Measurements from ENCODE around the gene MAP1LC3B. TPM values are rescaled to one million over a fixed set of nuclear protein-coding genes. Genes with fewer than 3 reads are reported as not detected.

MAP1LC3B gene
- total RNA-seq, result 43.2 and 45.1 TPM in 2 replicates

DNA sequence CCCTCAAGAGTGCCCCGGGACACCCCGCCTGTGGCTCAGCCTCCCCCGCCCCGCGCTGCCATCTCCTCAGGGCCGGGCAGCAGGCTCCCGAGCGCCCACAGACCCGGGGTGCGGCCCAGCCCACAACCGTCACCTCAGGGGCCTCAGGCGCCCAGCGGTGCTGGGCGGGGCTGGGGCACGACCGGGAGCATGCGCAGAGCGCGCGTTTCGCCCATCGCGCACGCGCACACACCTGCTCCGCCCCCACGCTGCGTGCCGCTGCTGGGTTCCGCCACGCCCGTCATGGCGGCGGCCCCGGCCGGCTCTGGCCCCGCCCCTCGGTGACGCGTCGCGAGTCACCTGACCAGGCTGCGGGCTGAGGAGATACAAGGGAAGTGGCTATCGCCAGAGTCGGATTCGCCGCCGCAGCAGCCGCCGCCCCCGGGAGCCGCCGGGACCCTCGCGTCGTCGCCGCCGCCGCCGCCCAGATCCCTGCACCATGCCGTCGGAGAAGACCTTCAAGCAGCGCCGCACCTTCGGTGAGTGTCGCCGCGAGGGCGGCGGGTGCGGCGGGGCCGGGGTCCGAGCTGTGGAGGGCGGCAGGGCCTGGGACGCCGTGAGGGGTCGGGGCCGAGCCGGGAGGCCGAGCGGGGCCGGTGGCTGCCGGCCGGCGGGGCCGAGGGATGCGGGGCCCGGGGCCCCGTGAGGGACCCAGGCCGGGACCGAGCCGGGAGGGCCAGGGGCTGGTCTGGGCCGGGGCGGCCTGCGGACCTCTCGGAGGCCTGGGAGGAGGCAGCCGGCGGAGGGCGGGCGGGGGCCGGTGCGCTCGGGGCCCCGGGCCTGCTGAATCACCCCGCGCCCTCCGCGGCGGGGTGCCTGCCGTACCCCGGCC lies at the start of gene MAP1LC3B:
TSS of gene MAP1LC3B (plus strand) at position 387 of the 871 bp plus-strand sequence. CDS start at position 479, 92 bp downstream.
- intact Hi-C loops (cut with micrococcal nuclease), result loop anchor here (1.0 to 10.0 kb wide), 6 partner anchors 8 to 559 kb away; partner anchors contain the start of genes BANP, C16orf95, KLHDC4 and ZCCHC14

DNA sequence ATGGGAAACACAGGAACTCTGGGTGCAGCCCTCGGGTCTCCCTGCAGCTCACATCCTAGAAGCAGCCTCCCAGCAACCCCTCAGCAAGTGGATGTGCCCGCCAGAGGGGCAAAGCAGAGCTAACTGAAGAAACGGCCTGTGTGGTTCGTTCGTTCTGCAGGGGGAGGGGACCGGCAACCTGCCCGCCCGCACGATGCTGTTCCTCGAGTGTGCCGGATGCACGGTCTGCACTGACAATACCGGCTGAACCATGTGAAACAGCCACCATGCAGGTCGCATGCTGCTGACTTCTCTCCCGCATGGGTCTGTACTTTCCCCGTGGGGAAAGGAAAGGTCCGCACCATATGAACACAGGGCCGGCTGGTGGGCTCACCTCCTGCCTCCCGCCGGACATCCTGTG lies 49.6 kb upstream of the MAP1LC3B start:
- intact Hi-C loops (cut with micrococcal nuclease), result no loop called here

DNA sequence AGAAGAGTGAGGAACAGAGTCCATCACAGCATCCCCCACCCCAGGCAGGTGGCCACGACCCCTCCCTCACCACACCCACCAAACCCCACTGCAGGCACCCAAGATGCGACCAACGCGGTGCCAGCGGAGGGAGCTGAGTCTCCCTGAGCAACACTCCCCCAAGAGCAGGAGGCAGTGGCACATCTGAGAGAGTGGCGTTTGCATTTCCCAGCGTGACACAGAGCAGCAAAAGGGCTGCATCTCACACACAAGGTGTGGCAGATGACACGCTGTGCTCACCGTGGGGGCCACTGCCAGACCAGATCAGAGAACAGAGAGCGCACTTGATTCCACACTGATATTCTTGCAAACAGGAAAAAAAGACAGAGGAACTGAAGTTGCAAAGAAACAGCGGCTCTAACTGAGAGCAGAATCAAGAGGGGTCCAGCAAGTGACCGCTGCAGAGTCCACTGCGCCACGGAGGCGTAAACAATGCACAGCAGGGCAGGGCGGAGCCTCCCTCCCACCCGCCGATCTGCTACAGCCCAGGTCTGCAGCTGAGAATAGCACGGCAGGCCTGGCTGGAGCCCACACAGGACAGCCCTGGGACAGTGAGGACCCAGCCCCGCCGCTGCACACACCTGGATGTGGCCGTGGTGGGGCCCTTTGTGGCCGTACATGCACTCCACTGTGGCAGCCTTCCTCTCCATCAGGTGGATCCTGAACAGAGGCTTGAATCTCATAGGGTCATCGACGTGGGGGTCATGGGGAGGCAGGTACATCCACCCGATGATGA lies 49.0 kb upstream of the MAP1LC3B start:
- intact Hi-C loops (cut with micrococcal nuclease), result no loop called here

DNA sequence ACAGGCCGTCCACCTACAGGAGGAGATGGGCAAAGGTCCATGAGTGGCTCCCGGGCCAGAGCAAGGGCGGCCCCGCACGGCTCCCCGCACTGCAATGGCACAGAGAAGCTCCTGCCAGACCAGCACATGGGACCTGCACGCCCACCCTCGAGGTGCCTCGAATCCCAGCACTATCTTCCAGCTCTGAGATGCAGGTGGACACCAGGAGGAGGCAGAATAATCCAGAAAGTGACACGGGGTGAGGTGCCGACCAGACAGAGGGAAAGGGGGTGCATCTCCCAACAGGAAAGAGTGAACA lies 48.4 kb upstream of the MAP1LC3B start:
- intact Hi-C loops (cut with micrococcal nuclease), result no loop called here

DNA sequence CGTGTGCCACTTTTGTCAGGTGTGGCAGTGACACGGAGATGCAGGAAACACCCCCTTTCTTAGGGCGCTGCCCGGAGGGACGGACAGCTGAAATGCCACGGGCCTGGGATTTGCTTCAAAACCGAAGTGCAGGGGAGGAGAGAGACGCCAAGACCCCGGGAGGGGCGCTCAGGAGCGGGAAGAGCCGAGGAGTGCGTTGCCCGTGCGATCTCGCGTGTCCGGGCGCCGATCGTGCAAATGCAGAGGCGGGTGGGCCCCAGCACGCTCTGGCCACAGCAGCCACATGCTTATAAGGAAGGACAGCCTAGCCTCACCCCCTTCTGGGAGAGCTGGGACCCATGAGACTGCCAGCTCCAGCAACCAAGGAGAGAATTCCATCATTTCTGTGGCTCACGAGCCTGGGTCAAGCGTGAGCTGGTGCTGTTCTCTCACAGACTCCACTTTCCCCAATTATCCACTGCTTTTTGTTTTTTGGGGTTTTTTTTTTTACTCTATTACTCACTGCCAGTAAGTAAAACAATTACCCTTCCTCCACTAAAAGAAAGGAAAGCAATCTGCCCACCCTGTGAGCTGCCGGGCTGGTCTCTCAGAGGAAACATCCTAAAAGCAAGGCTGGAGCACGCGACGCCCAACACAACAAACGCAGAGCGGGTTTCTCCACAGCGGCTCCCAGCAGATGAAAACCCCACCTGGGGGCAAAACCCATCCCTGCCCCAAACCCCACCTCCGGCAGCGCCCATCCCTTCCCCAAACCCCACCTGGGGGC lies 47.8 kb upstream of the MAP1LC3B start:
- intact Hi-C loops (cut with micrococcal nuclease), result no loop called here

DNA sequence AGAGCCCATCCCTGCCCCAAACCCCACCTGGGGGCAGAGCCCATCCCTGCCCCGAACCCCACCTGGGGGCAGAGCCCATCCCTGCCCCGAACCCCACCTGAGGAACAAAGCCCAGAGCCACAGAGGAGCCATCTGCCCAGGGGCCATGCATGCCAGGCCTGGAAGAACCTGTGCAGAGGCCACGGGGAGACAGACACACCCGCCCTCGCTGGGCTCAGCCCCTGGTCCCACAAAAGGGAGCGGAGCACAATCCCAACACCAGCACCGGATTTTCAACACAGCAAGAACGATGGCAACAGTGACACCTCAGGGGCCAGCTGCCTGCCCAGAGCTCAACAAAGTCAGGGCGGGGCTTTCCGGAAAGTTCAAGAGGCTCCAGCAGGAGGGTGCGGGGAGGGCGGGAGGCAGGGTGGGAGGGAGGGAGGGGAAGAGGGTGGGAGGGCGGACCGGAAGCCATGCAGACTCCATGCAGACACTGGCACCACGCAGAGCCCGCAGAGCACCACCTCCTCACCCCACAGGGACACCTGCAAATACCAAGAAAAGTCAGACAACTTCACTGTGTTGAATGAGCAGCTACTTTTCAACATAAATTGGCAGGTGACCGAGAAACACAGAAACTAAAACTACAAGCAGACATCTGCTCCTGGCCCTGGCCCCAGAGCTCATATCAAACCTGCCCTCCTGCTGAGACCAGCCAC lies 47.1 kb upstream of the MAP1LC3B start:
- intact Hi-C loops (cut with micrococcal nuclease), result loop anchor here (5.0 kb wide), 1 partner anchor 37 kb away; the partner anchor contains the start of gene FBXO31

DNA sequence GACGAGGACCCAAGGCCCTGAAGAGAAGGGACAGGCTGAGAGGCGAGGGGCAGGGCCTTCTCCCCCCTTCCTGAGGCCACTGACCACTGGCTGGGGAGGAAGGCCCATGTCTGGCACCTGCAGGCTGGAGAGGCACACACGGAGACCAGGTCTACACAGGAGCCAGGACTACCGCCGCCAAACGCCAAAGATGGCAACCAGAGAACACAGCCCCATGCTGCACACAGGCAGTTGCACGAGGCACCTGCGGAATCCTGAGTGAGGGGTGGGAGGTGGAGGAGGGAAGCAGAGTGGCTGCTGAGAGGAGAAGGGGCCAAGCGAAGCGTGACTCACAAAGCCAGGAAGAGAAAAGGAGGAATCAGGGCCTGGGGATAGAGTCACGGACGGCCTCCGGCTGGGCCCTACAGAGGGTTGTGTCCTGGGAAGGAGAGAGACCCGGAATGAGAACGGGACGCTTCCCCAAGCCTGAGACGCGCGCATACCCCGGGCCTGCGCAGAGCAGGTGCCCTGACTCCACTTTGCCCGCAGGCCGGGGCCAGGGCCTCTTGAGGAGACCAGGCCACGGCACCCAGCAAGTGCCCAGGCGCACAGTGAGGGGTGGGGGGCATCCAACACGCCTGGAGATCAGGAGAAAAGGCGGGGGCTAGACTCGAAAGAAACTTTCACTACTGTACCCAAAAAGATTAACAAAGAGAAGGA lies 46.3 kb upstream of the MAP1LC3B start:
- intact Hi-C loops (cut with micrococcal nuclease), result loop anchor here (5.0 kb wide), 1 partner anchor 36 kb away; the partner anchor contains the start of gene FBXO31

DNA sequence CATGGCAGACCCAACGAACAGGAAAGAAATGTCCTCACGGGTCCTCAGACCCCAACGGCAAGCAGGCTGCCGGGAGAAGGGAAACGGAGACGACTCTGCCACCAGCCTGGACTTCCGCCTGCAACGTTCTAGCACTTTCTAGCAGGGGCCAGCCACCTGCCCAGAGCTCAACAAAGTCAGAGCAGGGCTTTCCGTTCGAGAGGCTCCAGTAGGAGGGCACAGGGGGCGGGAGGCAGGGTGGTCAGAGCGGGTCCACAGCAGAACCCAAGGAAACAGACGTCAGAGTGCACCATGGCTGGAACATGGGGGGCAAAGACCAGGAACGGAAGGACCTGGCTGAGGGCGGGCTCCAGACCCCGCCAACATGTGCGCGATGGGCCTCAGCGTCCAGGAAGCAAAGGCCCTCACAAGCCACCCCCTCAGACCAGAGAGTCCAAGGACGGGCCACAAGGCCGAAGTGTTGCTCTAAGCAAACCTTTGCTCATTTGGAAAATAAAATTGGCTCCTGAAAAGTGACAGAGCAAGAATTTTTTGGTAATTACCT lies 45.5 kb upstream of the MAP1LC3B start:
- intact Hi-C loops (cut with micrococcal nuclease), result loop anchor here (5.0 kb wide), 1 partner anchor 36 kb away; the partner anchor contains the start of gene FBXO31

DNA sequence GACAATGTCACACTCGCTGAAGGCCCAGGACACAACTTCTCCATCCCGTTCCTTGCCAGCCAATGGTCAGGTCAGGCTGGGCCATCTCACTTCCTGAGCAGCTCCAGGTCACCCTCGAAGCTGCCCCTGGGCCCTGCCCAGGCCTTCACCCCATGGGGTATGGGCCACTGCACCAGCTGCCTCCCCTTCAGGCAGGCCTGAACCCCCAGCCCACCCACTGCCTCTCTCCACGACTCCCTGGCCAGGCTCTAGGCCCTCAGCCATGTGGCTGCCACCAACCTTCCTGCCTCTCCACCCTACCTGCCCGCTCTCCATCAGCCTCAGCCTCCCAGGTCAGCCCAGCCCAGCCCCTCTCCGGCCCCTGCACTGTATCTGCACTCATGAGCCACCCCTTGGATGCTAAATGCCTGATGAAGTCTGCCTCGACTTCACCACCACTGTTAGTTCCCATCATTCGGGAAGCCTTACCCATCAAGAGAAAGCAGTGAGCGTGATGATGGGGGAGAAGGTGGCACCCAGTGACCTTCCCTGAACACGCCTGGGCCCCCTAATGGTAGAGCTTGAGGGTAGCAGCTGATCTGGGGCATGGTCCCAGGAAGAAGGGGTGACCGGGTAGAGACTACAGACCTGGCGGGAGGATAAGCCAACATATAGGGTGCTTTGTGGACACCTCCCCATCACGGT lies 44.1 kb upstream of the MAP1LC3B start:
- intact Hi-C loops (cut with micrococcal nuclease), result loop anchor here (5.0 kb wide), 1 partner anchor 34 kb away; the partner anchor contains the start of gene FBXO31

DNA sequence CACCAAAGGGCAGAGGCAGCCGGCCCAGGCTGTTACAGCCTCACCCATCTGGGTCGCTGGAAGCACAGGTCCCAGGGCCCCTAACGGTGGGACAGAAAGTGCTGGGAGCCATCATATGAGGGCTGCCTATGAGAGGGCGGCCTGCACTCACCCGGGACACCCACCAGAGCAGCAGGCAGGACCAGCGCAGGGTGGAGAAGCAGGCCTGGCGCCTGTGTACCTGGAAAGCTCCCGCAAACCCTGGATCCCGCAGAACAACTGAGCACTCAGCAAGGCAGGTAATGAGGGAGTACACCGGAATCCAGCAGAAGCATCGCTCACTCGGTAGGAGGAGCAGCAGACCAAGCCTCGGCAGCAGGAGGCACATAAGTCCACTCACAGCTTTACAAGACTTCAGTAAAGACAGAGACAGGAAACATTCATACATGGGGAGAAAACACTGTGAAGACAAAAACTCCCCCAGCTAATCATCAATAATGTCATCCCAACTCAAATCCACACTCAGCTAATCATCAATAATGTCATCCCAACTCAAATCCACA lies 43.4 kb upstream of the MAP1LC3B start:
- intact Hi-C loops (cut with micrococcal nuclease), result loop anchor here (5.0 kb wide), 1 partner anchor 34 kb away; the partner anchor contains the start of gene FBXO31

DNA sequence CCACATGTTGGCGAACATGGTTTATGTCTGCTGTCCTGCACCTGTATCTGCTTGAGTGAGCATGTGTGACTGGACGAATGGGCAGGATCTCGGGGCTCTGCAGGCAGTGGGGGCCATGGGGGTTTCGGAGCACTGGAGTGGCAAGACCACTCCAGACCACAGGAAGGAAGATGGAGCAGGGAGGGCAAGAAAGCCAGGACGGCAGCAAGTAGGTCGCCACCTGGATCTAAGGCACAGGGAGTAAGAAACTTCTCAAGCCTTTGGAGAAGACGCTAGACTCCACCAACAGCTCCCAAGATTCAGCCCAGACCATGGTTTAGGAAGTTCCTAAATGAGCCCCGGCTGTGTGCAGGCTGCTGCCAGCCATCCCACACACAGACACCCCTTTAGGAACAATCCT lies 42.1 kb upstream of the MAP1LC3B start:
- intact Hi-C loops (cut with micrococcal nuclease), result no loop called here

DNA sequence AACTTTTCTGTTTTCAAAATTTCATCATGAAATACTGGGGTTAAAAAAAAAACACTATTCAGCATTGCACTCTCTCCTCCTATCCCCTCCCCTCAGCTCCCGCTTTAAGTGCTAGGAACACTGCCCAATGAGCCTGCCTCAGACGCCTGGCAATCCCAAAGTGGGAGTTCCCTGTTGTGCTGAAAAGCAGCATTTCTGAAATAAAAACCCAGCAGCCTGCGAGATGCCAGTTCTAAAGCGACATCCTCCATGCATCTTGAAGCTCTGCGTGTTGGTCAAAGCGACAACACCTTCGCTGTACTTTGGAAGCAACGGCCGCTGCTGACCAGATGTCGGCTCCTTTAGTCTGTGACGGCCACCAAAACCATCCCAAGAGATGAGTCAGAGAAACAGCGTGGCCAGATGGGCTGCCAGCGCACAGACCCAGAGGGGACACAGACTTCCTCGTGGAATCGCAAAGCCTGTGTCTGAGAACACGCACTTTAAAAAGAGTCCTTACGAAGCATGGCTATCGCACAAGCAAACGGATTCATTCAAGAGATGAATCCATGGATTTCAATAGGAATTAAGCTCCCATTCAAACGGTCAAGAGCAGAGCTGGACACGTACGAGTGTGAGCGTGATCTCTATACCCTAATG lies 41.3 kb upstream of the MAP1LC3B start:
- intact Hi-C loops (cut with micrococcal nuclease), result no loop called here

DNA sequence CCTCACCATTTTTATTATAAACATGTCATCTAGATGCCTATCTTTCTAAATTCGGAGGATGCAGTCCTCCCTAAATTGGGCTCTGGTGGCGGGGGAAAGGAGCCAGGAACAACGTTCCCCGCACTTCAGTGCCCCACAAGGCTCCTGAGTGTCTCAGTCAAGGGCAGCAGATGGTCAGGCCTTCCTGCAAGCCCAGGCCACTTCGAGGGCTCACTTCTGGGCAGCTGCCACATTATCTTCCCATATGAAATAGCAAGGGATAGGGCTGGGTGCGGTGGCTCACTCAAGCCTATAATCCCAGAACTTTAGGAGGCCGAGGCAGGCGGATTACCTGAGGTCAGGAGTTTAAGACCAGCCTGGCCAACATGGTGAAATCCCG lies 40.8 kb upstream of the MAP1LC3B start:
- intact Hi-C loops (cut with micrococcal nuclease), result no loop called here

DNA sequence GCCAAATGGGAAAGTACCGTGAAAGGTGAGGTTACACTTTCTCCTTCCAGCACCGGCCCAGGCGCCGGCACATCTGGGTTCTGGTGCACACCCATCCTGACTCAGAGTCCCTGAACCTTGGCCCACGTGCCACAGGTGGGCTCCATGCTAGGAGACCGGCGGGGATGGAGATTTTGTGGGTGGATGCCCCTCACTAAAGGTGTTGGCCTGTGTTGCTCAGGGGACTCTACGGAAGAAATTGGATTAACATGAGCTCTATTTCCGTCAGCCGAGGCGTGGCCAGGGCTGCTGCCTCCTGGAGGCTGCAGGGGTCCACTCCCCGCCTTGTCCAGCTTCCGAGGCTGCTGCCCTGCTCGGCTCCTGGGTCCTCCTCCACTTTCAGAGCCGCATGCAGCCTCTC lies 39.3 kb upstream of the MAP1LC3B start:
- intact Hi-C loops (cut with micrococcal nuclease), result no loop called here

DNA sequence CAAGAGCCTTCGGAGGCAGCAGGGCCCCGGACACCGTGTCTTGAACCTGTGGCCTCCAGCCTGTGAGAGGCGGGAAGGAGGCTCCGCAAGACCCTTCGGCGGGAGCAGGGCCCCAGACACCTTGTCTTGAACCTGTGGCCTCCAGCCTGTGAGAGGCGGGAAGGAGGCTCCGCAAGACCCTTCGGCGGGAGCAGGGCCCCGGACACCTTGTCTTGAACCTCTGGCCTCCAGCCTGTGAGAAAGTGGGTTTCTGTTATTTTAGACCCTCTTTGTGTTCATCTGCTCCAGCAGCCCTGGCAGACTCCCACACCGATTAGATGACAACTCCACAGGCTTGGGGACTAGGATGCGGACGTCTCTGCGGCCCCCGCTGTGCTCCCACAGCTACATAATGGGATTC lies 38.5 kb upstream of the MAP1LC3B start:
- intact Hi-C loops (cut with micrococcal nuclease), result no loop called here

DNA sequence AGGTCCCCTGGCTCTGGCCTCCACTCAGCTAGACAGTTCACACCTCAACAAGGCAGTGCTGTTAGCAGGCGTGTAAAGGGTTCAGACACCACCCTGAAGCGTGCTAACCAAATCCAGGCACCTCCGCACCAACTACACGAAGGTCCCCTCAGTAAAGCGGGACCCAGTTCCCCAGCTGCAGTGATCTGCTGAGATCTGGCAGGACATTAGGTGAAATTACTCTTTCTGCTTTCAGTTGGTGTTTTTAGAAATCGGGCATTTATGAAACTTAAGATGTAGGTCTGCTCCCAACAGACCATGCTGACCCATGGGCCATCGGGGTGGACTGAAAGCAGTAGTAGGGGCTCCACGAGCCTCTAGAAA lies 35.7 kb upstream of the MAP1LC3B start:
- intact Hi-C loops (cut with micrococcal nuclease), result no loop called here

DNA sequence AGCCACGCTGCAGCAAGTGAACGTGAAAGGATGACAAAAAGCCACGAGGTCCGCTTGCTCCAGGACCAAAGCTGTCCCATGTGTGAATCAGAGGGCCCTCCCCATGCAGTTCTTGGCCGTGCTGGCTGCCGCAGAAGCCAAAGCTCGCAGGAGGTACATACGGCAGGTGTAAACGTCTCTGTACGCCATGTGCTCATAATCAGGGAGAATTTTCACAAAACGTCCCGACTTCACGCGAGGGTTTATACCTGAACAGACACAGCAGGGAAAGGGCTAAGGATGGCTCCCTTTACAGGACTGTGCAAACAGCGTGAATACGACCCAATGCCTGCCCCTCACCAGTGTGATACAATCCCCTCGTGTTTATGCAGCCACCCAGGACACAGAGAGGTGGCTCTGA lies 33.9 kb upstream of the MAP1LC3B start:
- intact Hi-C loops (cut with micrococcal nuclease), result no loop called here

DNA sequence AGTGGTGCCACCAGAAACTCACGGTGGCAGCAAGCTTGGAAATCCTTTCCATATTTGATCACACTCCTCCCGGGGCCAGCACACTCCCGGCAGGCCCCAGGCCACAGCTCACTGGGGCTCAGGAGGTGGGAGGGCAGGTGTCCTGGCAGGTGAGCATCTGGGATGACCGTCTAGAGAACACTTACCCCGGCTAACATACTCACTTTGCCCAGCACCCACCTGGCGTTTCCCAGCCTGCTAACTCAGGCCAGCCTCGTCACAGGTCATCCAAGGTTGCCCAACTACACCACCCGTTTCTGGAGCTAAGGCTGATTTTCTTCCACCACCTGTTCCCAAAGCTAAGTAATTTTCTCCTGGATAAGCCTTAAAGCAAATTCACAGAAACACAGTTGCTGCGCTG lies 33.4 kb upstream of the MAP1LC3B start:
- intact Hi-C loops (cut with micrococcal nuclease), result no loop called here

DNA sequence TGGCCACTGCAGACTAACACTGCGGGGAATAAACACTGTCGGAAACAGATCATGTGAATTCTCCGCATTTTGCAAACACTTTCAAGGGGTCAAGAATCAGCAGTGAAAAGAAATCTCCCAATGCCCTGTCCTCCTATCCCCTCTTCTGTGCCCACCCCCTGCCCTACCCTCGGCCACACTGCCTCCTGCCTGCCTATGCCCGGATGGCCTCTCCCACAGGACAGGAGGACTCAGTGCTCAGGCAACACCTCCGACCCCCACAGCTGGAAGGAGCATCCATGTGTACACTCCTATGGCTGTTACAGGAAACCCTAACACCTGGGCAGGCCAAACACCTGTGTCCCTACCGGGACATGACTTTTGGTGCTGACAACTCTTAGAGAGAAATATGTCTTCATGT lies 33.0 kb upstream of the MAP1LC3B start:
- intact Hi-C loops (cut with micrococcal nuclease), result no loop called here

Measured in T-helper 2 cell treated with Interferon-gamma antibody and Interleukin-4, amounts not matched to agents 100 ng/mL and 5 ng/mL, for 36 hours (primary cell).